GM23338 (cell line): ENCODE data around the gene ZGRF1. TPM values are rescaled to one million over a fixed set of nuclear protein-coding genes. Genes with fewer than 3 reads are reported as not detected.

Experiments used
- CREB1 ChIP-seq: fragments of 250-450 bp; sonication (Bioruptor Pico); IDR thresholded peaks from 2 replicates; pipeline ENCODE4 v1.5.0; 2020; ENCODE audit warnings: low read depth, mild to moderate bottlenecking, moderate library complexity
- EZH2 ChIP-seq: fragments of 200-600 bp; sonication (generic); IDR thresholded peaks from one replicate; pipeline ENCODE4 v1.8.0; 2017; ENCODE audit warnings: antibody characterized with exemption, mild to moderate bottlenecking, low read depth; ENCODE audit not compliant: unreplicated experiment
- POLR2AphosphoS5 ChIP-seq: IDR thresholded peaks from 2 replicates; pipeline ENCODE4 v1.6.1; 2016; ENCODE audit warnings: antibody characterized with exemption, low read depth
- STAT1 ChIP-seq: IDR thresholded peaks from one replicate; pipeline ENCODE4 v1.6.1; 2016; ENCODE audit warnings: antibody characterized with exemption; ENCODE audit not compliant: unreplicated experiment
- polyA plus RNA-seq: library from polyadenylated mRNA; unstranded; fragments of >200 nt; fragmentation: Nextera tagmentation; extraction: Ambion mirVana; gene quantifications from 2 replicates; pipeline ENCODE4 v1.2.1, GENCODE V29; 2016
- total RNA-seq: library from RNA; depleted of rRNA; stranded (reverse); fragments of >200 nt; shearing (Covaris generic); gene quantifications from 2 replicates; pipeline ENCODE4 v1.2.3, GENCODE V29; 2014
- TF ChIP-seq, protein P1 (sequence below): IDR thresholded peaks from one replicate; pipeline ENCODE4 v1.6.1; 2018; ENCODE audit warnings: antibody characterized with exemption; ENCODE audit not compliant: unreplicated experiment
- TF ChIP-seq, protein P2 (sequence below): fragments of 250-450 bp; sonication (Bioruptor Pico); IDR thresholded peaks from 2 replicates; pipeline ENCODE4 v1.5.0; 2020; ENCODE audit warnings: mild to moderate bottlenecking, moderate library complexity

ZGRF1 gene
- total and polyA plus RNA-seq, 2 experiments from 2014 or later = 41.7 to 62.6 TPM

DNA sequence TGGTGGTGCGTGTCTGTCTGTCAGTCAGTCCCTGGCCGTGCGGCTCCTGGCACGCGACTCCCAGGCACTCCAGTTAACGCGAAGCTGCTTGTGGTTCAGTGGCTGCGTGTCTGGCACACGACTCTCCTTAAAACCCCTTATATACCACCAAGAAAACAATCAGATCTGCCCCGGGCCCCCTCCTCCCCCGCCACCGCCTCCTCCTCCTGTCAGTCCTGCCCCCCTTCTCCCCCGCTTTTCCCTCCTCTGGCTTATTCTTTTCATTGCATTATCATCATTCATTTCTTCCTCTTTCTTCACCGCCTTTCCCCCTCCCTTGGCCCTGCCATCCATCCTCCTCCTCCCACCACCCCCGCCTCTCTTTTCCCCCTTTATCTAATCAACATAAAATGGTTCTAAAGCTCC, 120.6 kb downstream of the ZGRF1 start, which contains the start of gene NEUROG2 (continued):
- TF ChIP-seq, protein P1, sequence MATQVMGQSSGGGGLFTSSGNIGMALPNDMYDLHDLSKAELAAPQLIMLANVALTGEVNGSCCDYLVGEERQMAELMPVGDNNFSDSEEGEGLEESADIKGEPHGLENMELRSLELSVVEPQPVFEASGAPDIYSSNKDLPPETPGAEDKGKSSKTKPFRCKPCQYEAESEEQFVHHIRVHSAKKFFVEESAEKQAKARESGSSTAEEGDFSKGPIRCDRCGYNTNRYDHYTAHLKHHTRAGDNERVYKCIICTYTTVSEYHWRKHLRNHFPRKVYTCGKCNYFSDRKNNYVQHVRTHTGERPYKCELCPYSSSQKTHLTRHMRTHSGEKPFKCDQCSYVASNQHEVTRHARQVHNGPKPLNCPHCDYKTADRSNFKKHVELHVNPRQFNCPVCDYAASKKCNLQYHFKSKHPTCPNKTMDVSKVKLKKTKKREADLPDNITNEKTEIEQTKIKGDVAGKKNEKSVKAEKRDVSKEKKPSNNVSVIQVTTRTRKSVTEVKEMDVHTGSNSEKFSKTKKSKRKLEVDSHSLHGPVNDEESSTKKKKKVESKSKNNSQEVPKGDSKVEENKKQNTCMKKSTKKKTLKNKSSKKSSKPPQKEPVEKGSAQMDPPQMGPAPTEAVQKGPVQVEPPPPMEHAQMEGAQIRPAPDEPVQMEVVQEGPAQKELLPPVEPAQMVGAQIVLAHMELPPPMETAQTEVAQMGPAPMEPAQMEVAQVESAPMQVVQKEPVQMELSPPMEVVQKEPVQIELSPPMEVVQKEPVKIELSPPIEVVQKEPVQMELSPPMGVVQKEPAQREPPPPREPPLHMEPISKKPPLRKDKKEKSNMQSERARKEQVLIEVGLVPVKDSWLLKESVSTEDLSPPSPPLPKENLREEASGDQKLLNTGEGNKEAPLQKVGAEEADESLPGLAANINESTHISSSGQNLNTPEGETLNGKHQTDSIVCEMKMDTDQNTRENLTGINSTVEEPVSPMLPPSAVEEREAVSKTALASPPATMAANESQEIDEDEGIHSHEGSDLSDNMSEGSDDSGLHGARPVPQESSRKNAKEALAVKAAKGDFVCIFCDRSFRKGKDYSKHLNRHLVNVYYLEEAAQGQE = no peak
- TF ChIP-seq CREB1 (no peak), EZH2 (no peak), POLR2AphosphoS5 (no peak), STAT1 (no peak)
- TF ChIP-seq, protein P2, sequence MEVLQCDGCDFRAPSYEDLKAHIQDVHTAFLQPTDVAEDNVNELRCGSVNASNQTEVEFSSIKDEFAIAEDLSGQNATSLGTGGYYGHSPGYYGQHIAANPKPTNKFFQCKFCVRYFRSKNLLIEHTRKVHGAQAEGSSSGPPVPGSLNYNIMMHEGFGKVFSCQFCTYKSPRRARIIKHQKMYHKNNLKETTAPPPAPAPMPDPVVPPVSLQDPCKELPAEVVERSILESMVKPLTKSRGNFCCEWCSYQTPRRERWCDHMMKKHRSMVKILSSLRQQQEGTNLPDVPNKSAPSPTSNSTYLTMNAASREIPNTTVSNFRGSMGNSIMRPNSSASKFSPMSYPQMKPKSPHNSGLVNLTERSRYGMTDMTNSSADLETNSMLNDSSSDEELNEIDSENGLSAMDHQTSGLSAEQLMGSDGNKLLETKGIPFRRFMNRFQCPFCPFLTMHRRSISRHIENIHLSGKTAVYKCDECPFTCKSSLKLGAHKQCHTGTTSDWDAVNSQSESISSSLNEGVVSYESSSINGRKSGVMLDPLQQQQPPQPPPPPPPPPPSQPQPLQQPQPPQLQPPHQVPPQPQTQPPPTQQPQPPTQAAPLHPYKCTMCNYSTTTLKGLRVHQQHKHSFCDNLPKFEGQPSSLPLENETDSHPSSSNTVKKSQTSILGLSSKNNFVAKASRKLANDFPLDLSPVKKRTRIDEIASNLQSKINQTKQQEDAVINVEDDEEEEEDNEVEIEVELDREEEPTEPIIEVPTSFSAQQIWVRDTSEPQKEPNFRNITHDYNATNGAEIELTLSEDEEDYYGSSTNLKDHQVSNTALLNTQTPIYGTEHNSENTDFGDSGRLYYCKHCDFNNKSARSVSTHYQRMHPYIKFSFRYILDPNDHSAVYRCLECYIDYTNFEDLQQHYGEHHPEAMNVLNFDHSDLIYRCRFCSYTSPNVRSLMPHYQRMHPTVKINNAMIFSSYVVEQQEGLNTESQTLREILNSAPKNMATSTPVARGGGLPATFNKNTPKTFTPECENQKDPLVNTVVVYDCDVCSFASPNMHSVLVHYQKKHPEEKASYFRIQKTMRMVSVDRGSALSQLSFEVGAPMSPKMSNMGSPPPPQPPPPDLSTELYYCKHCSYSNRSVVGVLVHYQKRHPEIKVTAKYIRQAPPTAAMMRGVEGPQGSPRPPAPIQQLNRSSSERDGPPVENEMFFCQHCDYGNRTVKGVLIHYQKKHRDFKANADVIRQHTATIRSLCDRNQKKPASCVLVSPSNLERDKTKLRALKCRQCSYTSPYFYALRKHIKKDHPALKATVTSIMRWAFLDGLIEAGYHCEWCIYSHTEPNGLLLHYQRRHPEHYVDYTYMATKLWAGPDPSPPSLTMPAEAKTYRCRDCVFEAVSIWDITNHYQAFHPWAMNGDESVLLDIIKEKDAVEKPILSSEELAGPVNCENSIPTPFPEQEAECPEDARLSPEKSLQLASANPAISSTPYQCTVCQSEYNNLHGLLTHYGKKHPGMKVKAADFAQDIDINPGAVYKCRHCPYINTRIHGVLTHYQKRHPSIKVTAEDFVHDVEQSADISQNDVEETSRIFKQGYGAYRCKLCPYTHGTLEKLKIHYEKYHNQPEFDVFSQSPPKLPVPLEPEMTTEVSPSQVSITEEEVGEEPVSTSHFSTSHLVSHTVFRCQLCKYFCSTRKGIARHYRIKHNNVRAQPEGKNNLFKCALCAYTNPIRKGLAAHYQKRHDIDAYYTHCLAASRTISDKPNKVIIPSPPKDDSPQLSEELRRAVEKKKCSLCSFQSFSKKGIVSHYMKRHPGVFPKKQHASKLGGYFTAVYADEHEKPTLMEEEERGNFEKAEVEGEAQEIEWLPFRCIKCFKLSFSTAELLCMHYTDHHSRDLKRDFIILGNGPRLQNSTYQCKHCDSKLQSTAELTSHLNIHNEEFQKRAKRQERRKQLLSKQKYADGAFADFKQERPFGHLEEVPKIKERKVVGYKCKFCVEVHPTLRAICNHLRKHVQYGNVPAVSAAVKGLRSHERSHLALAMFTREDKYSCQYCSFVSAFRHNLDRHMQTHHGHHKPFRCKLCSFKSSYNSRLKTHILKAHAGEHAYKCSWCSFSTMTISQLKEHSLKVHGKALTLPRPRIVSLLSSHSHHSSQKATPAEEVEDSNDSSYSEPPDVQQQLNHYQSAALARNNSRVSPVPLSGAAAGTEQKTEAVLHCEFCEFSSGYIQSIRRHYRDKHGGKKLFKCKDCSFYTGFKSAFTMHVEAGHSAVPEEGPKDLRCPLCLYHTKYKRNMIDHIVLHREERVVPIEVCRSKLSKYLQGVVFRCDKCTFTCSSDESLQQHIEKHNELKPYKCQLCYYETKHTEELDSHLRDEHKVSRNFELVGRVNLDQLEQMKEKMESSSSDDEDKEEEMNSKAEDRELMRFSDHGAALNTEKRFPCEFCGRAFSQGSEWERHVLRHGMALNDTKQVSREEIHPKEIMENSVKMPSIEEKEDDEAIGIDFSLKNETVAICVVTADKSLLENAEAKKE (CRISPR knock-in tag) = no peak
